ENCODE measurements around the gene GLP2R.

GLP2R gene

GRCh38 chr17:9811537-9811936, 14.2 kb upstream of the GLP2R start:
- no peak overlapping the region for H3K4me3 ChIP-seq (ENCODE audit: low read depth, low read length)
- TF ChIP-seq, protein P1, sequence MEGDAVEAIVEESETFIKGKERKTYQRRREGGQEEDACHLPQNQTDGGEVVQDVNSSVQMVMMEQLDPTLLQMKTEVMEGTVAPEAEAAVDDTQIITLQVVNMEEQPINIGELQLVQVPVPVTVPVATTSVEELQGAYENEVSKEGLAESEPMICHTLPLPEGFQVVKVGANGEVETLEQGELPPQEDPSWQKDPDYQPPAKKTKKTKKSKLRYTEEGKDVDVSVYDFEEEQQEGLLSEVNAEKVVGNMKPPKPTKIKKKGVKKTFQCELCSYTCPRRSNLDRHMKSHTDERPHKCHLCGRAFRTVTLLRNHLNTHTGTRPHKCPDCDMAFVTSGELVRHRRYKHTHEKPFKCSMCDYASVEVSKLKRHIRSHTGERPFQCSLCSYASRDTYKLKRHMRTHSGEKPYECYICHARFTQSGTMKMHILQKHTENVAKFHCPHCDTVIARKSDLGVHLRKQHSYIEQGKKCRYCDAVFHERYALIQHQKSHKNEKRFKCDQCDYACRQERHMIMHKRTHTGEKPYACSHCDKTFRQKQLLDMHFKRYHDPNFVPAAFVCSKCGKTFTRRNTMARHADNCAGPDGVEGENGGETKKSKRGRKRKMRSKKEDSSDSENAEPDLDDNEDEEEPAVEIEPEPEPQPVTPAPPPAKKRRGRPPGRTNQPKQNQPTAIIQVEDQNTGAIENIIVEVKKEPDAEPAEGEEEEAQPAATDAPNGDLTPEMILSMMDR (IDR thresholded peaks at IDR 0.05; ENCODE audit: control insufficient read depth, extremely low read depth, insufficient read depth) = no peak
- no peak for DNase-seq (ENCODE audit: low read depth)

DNA sequence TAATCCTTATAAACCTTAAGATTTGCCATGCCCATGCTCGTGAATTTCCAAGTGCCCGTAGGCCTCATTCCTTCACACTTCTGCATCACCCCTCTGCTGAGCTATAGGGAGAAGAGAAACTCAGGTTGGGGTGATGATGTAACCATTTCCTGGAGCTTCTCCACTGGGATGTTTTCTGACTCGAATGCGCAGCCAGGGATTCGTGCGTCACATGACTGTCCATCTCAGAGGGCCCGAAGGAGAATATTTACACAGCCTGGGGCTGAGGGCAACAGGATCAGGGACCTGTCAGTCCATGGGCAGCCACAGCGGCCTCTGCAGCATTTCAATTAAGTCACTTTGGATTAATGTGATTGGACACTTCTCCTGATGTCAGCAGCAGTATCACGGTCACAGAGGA, 12.6 kb upstream of the GLP2R start:
- TF ChIP-seq, protein P1 (IDR thresholded peaks at IDR 0.05; ENCODE audit: control insufficient read depth, extremely low read depth, insufficient read depth) = no peak
- DNase-seq (ENCODE audit: low read depth) = no peak
- no peak overlapping the region for H3K4me3 ChIP-seq (ENCODE audit: low read depth, low read length)

- H3K4me3 ChIP-seq (ENCODE audit: low read depth, low read length) = no peak overlapping the region
- no peak for DNase-seq (ENCODE audit: low read depth)
- TF ChIP-seq, protein P1 (IDR thresholded peaks at IDR 0.05; ENCODE audit: control insufficient read depth, extremely low read depth, insufficient read depth) = no peak
Observed at GRCh38 chr17:9814337-9814945, 11.3 kb upstream of the GLP2R start.

- H3K4me3 ChIP-seq (ENCODE audit: low read depth, low read length) = no peak overlapping the region
- TF ChIP-seq, protein P1 (IDR thresholded peaks at IDR 0.05; ENCODE audit: control insufficient read depth, extremely low read depth, insufficient read depth) = no peak
- DNase-seq (ENCODE audit: low read depth) = no peak
Observed at GRCh38 chr17:9816472-9816871, 9.3 kb upstream of the GLP2R start.

- peak; percentile 85 for DNase-seq (ENCODE audit: low read depth)
- no peak overlapping the region for H3K4me3 ChIP-seq (ENCODE audit: low read depth, low read length)
- TF ChIP-seq, protein P1 (IDR thresholded peaks at IDR 0.05; ENCODE audit: control insufficient read depth, extremely low read depth, insufficient read depth) = no peak
Observed at GRCh38 chr17:9817086-9817485, 8.6 kb upstream of the GLP2R start.

DNA sequence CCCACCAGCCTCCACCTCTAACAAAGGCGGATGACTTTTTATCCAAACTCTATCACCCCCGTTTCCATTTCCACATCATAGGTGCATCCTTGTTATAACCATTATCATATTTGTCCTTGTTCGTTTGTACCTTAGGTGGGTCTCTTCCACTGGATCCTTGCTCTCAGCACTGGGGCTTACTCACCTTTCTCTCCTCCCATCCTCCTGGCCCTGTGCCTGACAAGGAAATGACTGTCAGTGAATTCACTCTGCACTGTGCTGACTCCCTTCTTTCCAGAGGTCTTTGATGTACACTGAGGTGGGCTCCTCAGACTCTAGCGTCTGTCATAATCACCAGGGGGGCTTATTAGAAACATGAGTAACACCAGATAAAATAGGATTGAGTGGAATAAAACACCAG, 7.0 kb upstream of the GLP2R start:
- no peak overlapping the region for H3K4me3 ChIP-seq (ENCODE audit: low read depth, low read length)
- TF ChIP-seq, protein P1 (IDR thresholded peaks at IDR 0.05; ENCODE audit: control insufficient read depth, extremely low read depth, insufficient read depth) = no peak
- DNase-seq (ENCODE audit: low read depth) = no peak

DNA sequence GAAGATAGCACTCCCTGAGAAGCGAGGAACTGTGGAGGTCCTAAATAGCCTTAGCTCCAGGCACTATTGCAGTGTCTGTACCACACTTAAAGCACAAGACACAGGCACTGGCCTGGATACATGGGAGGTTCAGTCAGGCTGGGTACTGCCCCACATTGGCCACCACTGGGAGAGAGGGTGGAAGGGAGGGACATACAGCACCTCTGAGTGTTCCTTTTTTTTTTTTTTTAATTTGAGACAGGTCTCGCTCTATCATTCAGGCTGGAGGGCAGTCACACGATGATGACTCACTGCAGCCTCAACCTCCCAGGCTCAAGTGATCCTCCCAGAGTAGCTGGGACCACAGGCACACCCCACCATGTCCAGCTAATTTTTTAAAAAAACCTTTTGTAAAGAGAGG, 5.3 kb upstream of the GLP2R start:
- no peak overlapping the region for H3K4me3 ChIP-seq (ENCODE audit: low read depth, low read length)
- TF ChIP-seq, protein P1 (IDR thresholded peaks at IDR 0.05; ENCODE audit: control insufficient read depth, extremely low read depth, insufficient read depth) = no peak
- no peak for DNase-seq (ENCODE audit: low read depth)

All from LNCaP clone FGC (cell line).